ENCODE measurements around the gene NR2C2. TPM values are rescaled to one million over a fixed set of nuclear protein-coding genes. Genes with fewer than 3 reads are reported as not detected.

Gene NR2C2
- total and polyA plus RNA-seq, 2 donors (not counting 1 experiment from before 2014, with no cell fraction given), result 22.8 to 96.9 TPM

DNA sequence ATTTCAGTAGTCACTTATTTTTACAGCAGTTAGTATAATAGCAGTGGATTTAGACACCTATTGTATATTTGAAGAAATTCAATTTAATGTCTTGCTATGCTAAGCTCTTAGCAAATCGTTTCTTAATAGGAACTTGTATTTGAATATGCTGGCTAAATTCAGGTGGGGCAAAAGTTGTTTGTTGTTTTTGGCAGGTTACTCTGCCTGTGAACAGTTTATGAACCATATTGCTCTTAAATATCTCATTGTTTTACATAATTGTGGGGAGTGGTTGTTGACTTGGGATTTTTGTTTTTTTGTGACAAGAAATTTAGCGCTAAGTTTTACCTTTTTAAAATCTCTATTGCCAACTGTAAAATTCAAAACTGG is 43.4 kb downstream of the NR2C2 start:
- ChIA-PET CTCF (no interaction called here), POLR2A (no interaction called here)
- WGBS (ENCODE audit: insufficient coverage), result no CpG with 5 or more reads among the region's 2 CpGs
- Mint-ChIP-seq H3K27ac (peak overlapping the region; percentile 4), H3K4me3 (no peak overlapping the region), H3K9me3 (ENCODE audit: insufficient read depth) (no peaks in the 10 kb centered on the region), H3K4me1 (peaks cover 54% of the 10 kb centered on the region), H3K27me3 (no peaks in the 10 kb centered on the region)
- H3K4me1 ChIP-seq (ENCODE audit: control insufficient read depth in 2 of 2, insufficient read depth in 2 of 2, low read length in 2 of 2), result peaks cover 17 to 23% of the 10 kb centered on the region in 2 donors
- H2AFZ ChIP-seq (ENCODE audit: insufficient read depth, low read depth, low read length, poor library complexity, severe bottlenecking), result no peak overlapping the region
- H4K20me1 ChIP-seq (ENCODE audit: control insufficient read depth, insufficient read depth, low read length, poor library complexity, severe bottlenecking), result peaks cover 12% of the 10 kb centered on the region
- intact Hi-C loops (cut with micrococcal nuclease), result no loop called here
- no peak overlapping the region for H3K4me3 ChIP-seq (ENCODE audit: control extremely low read depth in 1 of 5, extremely low read depth in 1 of 5, insufficient read depth in 1 of 5, low read depth in 2 of 5, low read length in 4 of 5)
- TF ChIP-seq CTCF (IDR thresholded peaks at IDR 0.05) (no peak), EZH2 (IDR thresholded peaks at IDR 0.05; ENCODE audit: borderline replicate concordance, insufficient read depth, low read depth, low read length, poor library complexity, severe bottlenecking) (no peak)
- H3K36me3 ChIP-seq (replicated peaks in 1 of 2; ENCODE audit: control extremely low read depth in 1 of 2, control insufficient read depth in 1 of 2, extremely low read depth in 1 of 2, insufficient read depth in 2 of 2, low read length in 1 of 2), result no peaks in the 10 kb centered on the region
- no peaks in the 10 kb centered on the region for H3K27me3 ChIP-seq (replicated peaks in 1 of 4; ENCODE audit: control extremely low read depth in 1 of 4, control insufficient read depth in 3 of 4, insufficient read depth in 4 of 4, low read length in 3 of 4)
- no peak overlapping the region for H3K4me2 ChIP-seq (replicated peaks; ENCODE audit: low read depth, low read length, poor library complexity, severe bottlenecking)
- peaks cover 79% of the 10 kb centered on the region for H3K79me2 ChIP-seq (ENCODE audit: control insufficient read depth, insufficient read depth, low read length)
- ATAC-seq (ENCODE audit: low read depth) (no peak), DNase-seq (no peak)
- no peaks in the 10 kb centered on the region for H3K9me3 ChIP-seq (ENCODE audit: control extremely low read depth in 1 of 3, control insufficient read depth in 2 of 3, insufficient read depth in 1 of 3, low read length in 2 of 3)
- no peak overlapping the region for H3K9ac ChIP-seq (ENCODE audit: low read length)
- H3K27ac ChIP-seq (ENCODE audit: low read length in 2 of 2), result peak overlapping the region in 1 of 2 donors; percentile 18

DNA sequence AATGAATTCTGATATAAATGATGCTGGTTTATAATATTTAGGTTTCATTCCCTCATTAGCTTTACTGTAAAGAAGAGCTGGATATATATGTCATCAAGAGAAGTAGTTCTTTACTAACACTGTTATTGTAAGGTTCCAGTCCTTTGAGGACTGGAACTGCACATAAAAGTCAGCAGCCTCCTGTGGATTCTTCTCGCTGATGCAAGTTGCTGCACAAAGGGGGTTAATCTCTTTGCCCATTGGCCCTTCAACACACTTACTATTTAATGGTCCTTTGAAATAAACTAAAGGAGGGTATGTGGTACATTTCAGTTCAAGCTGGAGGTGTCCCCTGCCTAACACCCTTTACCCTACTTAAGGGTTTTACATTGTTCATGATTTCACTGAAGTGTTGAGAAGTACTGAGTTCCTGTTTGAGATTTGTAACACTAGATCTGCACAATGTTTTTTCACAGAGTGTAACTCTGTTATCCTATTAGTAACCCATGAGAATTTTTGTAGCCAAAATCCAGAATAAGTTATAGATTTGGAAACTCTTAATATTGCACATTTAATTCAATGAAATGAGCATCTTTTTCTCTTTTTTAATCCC is 43.9 kb downstream of the NR2C2 start:
- no peak overlapping the region for H3K27ac ChIP-seq (ENCODE audit: low read length in 2 of 2)
- H3K27ac Mint-ChIP-seq, result peak overlapping the region; percentile 53
- intact Hi-C loops (cut with micrococcal nuclease), result no loop called here
- peaks cover 17 to 23% of the 10 kb centered on the region in 2 donors for H3K4me1 ChIP-seq (ENCODE audit: control insufficient read depth in 2 of 2, insufficient read depth in 2 of 2, low read length in 2 of 2)
- no peaks in the 10 kb centered on the region for H3K9me3 ChIP-seq (ENCODE audit: control extremely low read depth in 1 of 3, control insufficient read depth in 2 of 3, insufficient read depth in 1 of 3, low read length in 2 of 3)
- no CpG with 5 or more reads among the region's 1 CpG for WGBS (ENCODE audit: insufficient coverage)
- no peak for TF ChIP-seq EZH2 (IDR thresholded peaks at IDR 0.05; ENCODE audit: borderline replicate concordance, insufficient read depth, low read depth, low read length, poor library complexity, severe bottlenecking)
- TF ChIP-seq CTCF (IDR thresholded peaks at IDR 0.05), result no peak
- peaks cover 12% of the 10 kb centered on the region for H4K20me1 ChIP-seq (ENCODE audit: control insufficient read depth, insufficient read depth, low read length, poor library complexity, severe bottlenecking)
- DNase-seq, result no peak
- ChIA-PET POLR2A (no interaction called here), CTCF (no interaction called here)
- no peaks in the 10 kb centered on the region for H3K9me3 Mint-ChIP-seq (ENCODE audit: insufficient read depth)
- no peak overlapping the region for H2AFZ ChIP-seq (ENCODE audit: insufficient read depth, low read depth, low read length, poor library complexity, severe bottlenecking)
- H3K9ac ChIP-seq (ENCODE audit: low read length), result no peak overlapping the region
- H3K4me3 Mint-ChIP-seq, result no peak overlapping the region
- no peak overlapping the region for H3K4me2 ChIP-seq (replicated peaks; ENCODE audit: low read depth, low read length, poor library complexity, severe bottlenecking)
- H3K36me3 ChIP-seq (replicated peaks in 1 of 2; ENCODE audit: control extremely low read depth in 1 of 2, control insufficient read depth in 1 of 2, extremely low read depth in 1 of 2, insufficient read depth in 2 of 2, low read length in 1 of 2), result no peaks in the 10 kb centered on the region
- peaks cover 56% of the 10 kb centered on the region for H3K4me1 Mint-ChIP-seq
- H3K27me3 ChIP-seq (replicated peaks in 1 of 4; ENCODE audit: control extremely low read depth in 1 of 4, control insufficient read depth in 3 of 4, insufficient read depth in 4 of 4, low read length in 3 of 4), result no peaks in the 10 kb centered on the region
- peaks cover 76% of the 10 kb centered on the region for H3K79me2 ChIP-seq (ENCODE audit: control insufficient read depth, insufficient read depth, low read length)
- ATAC-seq (ENCODE audit: low read depth), result no peak
- H3K4me3 ChIP-seq (ENCODE audit: control extremely low read depth in 1 of 5, extremely low read depth in 1 of 5, insufficient read depth in 1 of 5, low read depth in 2 of 5, low read length in 4 of 5), result no peak overlapping the region
- no peaks in the 10 kb centered on the region for H3K27me3 Mint-ChIP-seq

Data from B cell (primary cell).